SU-DHL-6 (cell line): ENCODE data around the gene CD47.

Source experiments
- H2AFZ ChIP-seq: fragments of 200-600 bp; sonication (generic); 2 replicates; pipeline ENCODE4 v1.6.1; 2014; ENCODE audit warnings: low read depth, mild to moderate bottlenecking, moderate library complexity, mixed read lengths, antibody characterized with exemption, low read length; ENCODE audit not compliant: severe bottlenecking
- H3F3A ChIP-seq: fragments of 200-600 bp; shearing (Covaris generic); 2 replicates; pipeline ENCODE4 v1.6.0; 2016; ENCODE audit warnings: antibody characterized with exemption, mild to moderate bottlenecking; ENCODE audit not compliant: insufficient read depth
- H3K27ac ChIP-seq: fragments of 200-600 bp; sonication (generic); 2 replicates; pipeline ENCODE4 v1.5.1; 2016; ENCODE audit warnings: low read depth, mild to moderate bottlenecking, low read length, moderate library complexity, mixed read lengths
- H3K27me3 ChIP-seq: fragments of 200-600 bp; sonication (generic), shearing (Covaris generic); 2 replicates; pipeline ENCODE4 v1.6.0; 2014; ENCODE audit warnings: mild to moderate bottlenecking, low read length
- H3K36me3 ChIP-seq: fragments of 200-600 bp; sonication (generic); 2 replicates; pipeline ENCODE4 v1.6.1; 2014; ENCODE audit warnings: mild to moderate bottlenecking, low read length, mixed read lengths
- H3K4me2 ChIP-seq: fragments of 300-600, 200-600 bp; shearing (Covaris generic), sonication (generic); 2 replicates; pipeline ENCODE4 v1.6.0; 2014; ENCODE audit warnings: low read length, low read depth, mild to moderate bottlenecking; ENCODE audit not compliant: poor library complexity, severe bottlenecking
- H3K4me3 ChIP-seq: fragments of 200-600 bp; sonication (generic); 2 replicates; pipeline ENCODE4 v1.5.1; 2014; ENCODE audit warnings: antibody characterized with exemption, low read length, mild to moderate bottlenecking, mixed read lengths; ENCODE audit not compliant: insufficient read depth, poor library complexity, severe bottlenecking
- H3K79me2 ChIP-seq: fragments of 200-600 bp; sonication (generic); 2 replicates; pipeline ENCODE4 v1.6.1; 2014; ENCODE audit warnings: mild to moderate bottlenecking, low read length, moderate library complexity; ENCODE audit not compliant: insufficient read depth
- H3K9ac ChIP-seq: fragments of 200-600 bp; sonication (generic); 2 replicates; pipeline ENCODE4 v1.7.0; 2014; ENCODE audit warnings: mild to moderate bottlenecking, low read length
- H3K9me2 ChIP-seq: fragments of 200-600 bp; sonication (generic); replicated peaks from 2 replicates; pipeline ENCODE4 v1.6.1; 2014; ENCODE audit warnings: low read length; ENCODE audit not compliant: insufficient read depth
- H3K9me3 ChIP-seq: fragments of 200-600 bp; sonication (generic); 2 replicates; pipeline ENCODE4 v1.6.1; 2014; ENCODE audit warnings: low read length, mixed read lengths; ENCODE audit not compliant: insufficient read depth
- H4K20me1 ChIP-seq: fragments of 200-600 bp; sonication (generic); 2 replicates; pipeline ENCODE4 v1.6.1; 2014; ENCODE audit warnings: low read depth, mild to moderate bottlenecking, antibody characterized with exemption, low read length, moderate library complexity, mixed read lengths
- CTCF ChIP-seq: fragments of 200-600 bp; sonication (generic); IDR thresholded peaks from one replicate; pipeline ENCODE4 v1.5.1; 2017; ENCODE audit warnings: antibody characterized with exemption, mild to moderate bottlenecking, low read length, moderate library complexity; ENCODE audit not compliant: insufficient read depth, poor library complexity, severe bottlenecking
- EZH2phosphoT487 ChIP-seq: fragments of 200-600 bp; sonication (generic), shearing (Covaris generic); conservative IDR thresholded peaks from 2 replicates; pipeline ENCODE4 v1.6.1; 2018; ENCODE audit warnings: mild to moderate bottlenecking, antibody characterized with exemption, low read length, moderate library complexity, mixed read lengths

Gene CD47

GRCh38 chr3:108062051-108062450, 28.8 kb downstream of the CD47 start:
- peaks cover 33% of the 10 kb centered on the region for H3K36me3 ChIP-seq
- TF ChIP-seq CTCF (no peak), EZH2phosphoT487 (no peak)
- H3K4me2 ChIP-seq = no peak overlapping the region

GRCh38 chr3:108060331-108060730, 30.5 kb downstream of the CD47 start:
- peaks cover 24% of the 10 kb centered on the region; the same call in 1 of the 2 replicates for H3K79me2 ChIP-seq
- 0 out of 2 replicates have a peak, but pooled peaks cover 3% of the 10 kb centered on the region for H4K20me1 ChIP-seq
- H3K9ac ChIP-seq = no peak overlapping the region
- H3K27me3 ChIP-seq = no peaks in the 10 kb centered on the region
- no peaks in the 10 kb centered on the region for H3K9me2 ChIP-seq
- no peaks in the 10 kb centered on the region for H3K9me3 ChIP-seq
- H3K27ac ChIP-seq = no peak overlapping the region
- TF ChIP-seq CTCF = no peak
- TF ChIP-seq EZH2phosphoT487 = no peak
- H3K4me3 ChIP-seq = no peak overlapping the region
- H3F3A ChIP-seq = no peaks in the 10 kb centered on the region
- H3K36me3 ChIP-seq = peaks cover 46% of the 10 kb centered on the region
- no peak overlapping the region for H2AFZ ChIP-seq
- H3K4me2 ChIP-seq = no peak overlapping the region

More at GRCh38 chr3:108062051-108062450, 28.8 kb downstream of the CD47 start:
- H3K4me3 ChIP-seq = no peak overlapping the region
- no peaks in the 10 kb centered on the region for H3K27me3 ChIP-seq
- no peak overlapping the region for H3K27ac ChIP-seq
- H3F3A ChIP-seq = no peaks in the 10 kb centered on the region
- peaks cover 25% of the 10 kb centered on the region; the same call in 1 of the 2 replicates for H3K79me2 ChIP-seq
- H3K9me3 ChIP-seq = no peaks in the 10 kb centered on the region
- no peak overlapping the region for H3K9ac ChIP-seq
- no peak overlapping the region for H2AFZ ChIP-seq
- no peaks in the 10 kb centered on the region for H3K9me2 ChIP-seq
- no peaks in the 10 kb centered on the region for H4K20me1 ChIP-seq

- 0 out of 2 replicates have a peak, but pooled peaks cover 4% of the 10 kb centered on the region for H3F3A ChIP-seq
- H3K9me2 ChIP-seq = no peaks in the 10 kb centered on the region
- peaks cover 3% of the 10 kb centered on the region; the same call in 1 of the 2 replicates for H4K20me1 ChIP-seq
- H3K36me3 ChIP-seq = peaks cover 65% of the 10 kb centered on the region
- no peak for TF ChIP-seq EZH2phosphoT487
- no peak for TF ChIP-seq CTCF
- 0 out of 2 replicates have a peak, but pooled peaks cover 6% of the 10 kb centered on the region for H3K79me2 ChIP-seq
- no peak overlapping the region for H3K27ac ChIP-seq
- no peak overlapping the region for H3K4me3 ChIP-seq
- H2AFZ ChIP-seq = no peak overlapping the region
- no peaks in the 10 kb centered on the region for H3K9me3 ChIP-seq
- no peak overlapping the region for H3K4me2 ChIP-seq
- no peaks in the 10 kb centered on the region for H3K27me3 ChIP-seq
- H3K9ac ChIP-seq = no peak overlapping the region
Observed at GRCh38 chr3:108055931-108056330, 34.9 kb downstream of the CD47 start.
